GM18861 (cell line): ENCODE measurements around the gene FASTK.

Experiments
- ATAC-seq: cut with Tn5 transposase; IDR thresholded peaks from one replicate; pipeline ENCODE4 v1.9.1; 2021; ENCODE audit not compliant: unreplicated experiment

Gene FASTK, protein sequence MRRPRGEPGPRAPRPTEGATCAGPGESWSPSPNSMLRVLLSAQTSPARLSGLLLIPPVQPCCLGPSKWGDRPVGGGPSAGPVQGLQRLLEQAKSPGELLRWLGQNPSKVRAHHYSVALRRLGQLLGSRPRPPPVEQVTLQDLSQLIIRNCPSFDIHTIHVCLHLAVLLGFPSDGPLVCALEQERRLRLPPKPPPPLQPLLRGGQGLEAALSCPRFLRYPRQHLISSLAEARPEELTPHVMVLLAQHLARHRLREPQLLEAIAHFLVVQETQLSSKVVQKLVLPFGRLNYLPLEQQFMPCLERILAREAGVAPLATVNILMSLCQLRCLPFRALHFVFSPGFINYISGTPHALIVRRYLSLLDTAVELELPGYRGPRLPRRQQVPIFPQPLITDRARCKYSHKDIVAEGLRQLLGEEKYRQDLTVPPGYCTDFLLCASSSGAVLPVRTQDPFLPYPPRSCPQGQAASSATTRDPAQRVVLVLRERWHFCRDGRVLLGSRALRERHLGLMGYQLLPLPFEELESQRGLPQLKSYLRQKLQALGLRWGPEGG

DNA sequence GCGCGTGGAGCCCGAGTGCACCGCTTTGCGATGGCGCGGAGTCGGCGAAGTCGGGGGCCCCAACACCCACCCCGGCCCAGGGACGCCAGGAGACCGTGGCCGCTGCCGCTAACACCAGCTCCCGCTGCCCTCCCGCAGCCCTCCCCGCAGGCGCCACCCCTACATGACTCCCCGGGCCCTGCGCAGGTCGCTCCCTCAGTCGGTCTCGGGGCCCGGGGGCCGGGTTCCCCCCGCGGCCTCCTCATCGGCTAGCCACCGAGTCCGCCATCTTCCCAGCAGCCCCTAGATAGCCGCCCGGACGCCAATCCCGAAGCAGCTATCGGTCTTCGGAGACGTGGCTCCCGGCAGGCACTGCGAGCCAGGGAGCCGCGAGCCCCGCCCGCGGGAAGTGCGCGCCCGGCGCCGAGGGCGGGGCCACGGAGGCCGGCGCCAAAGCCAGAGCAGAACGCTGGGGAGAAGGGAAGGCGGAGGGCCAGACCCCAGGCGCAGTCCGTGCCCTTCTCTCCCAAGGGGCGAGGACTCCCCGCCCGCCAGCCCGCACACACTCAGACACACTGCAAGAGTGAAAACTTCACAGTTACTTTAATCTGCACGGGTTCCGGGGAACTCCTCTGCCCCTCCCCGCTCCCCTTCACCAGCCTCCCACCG, at the start of gene FASTK:
FASTK (minus strand) TSS at position 288 of the 648 bp plus-strand sequence; CDS start at position 245, 43 bp downstream.
- peak; percentile 70 for ATAC-seq

DNA sequence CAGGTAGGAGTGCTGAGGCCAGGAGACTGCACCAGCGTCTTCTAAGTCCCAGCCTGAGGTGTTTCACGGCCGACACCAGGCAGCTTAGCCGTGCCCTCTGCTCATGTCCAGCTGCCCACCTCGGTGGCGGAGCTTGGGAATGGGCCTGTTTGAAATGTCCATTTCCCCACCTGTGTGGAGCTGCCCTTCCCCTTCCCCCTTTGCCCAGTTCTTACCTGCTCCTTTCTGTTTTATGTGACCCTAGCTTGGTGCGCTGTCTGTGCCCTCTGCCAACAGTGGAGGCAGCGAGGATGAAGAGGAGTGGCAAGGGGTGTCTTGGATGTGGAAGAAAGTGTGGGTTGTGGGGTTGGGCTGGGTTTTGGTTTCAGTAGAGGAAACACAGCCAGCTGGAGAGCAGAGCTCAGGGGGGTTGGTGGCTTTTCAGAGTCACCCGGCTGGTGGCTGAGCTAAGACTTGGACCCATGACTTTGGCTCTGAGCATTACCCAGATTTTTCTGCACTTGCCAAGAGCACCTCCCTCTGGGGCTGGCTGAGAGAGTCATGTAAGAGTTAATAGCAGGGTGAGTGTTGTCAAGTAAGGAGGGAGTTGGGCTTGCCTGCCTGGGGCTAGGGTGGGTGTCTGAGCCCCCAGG, 49.5 kb upstream of the FASTK start:
- ATAC-seq: no peak

DNA sequence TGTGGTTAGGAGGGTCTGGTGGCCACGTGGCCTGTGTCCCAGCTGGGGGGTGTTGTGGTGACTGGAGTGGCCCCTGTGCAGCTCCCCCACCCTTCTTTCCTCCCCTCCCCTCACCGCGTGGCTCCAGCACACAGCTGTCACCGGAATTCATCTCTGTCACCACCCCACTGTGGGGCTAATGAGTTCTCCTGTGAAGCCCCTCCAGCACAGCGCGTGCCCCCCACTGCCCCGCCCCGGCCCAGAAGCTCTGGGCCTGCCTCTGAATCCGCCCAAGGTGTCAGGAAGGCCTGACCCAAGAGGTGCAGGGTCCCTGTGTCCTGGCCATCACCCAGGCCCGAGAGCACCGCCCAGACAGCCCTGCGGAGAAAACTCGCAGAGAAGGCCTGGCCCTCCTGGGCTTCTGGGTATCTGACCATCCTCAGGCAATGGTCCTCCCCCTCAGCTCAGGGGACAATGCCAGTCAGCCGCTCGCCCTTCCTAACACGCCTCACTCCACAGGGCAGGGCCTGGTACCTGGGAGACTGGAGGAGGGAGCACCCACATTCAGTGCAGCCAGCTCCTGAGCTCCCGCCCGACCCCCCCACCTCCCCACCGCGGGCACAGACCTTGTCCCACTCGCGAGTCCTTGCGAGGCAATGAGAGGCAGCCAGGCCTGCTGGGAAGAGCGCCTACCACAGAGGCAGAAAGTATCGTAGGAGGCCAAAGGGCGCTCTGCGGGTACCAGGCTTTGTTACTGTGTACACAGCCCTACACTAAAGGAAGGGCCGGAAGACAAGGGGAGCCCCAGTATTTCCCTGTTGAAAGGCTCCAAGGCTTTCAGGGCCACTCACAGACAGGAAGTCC, 48.7 kb upstream of the FASTK start:
- ATAC-seq: no peak

DNA sequence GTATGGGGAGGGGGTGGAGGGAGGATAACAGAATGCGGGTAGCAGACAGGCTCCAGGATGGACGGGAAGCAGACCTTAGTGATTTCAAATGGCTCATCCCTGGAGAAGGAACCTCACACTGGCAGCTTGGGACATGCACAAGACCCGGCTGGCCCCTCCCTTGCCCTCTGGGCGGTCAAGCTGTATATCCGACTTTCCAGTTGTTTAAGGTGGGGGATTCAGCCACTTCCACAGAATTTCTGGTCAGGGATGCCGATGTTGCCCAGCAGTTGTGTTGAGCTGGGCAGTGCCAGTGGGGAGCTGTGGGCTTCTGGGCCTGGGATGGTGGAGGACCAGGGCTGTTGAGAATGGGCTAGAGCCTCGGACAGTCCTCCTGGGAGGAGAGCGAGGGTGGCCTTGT, 48.1 kb upstream of the FASTK start:
- ATAC-seq: no peak

DNA sequence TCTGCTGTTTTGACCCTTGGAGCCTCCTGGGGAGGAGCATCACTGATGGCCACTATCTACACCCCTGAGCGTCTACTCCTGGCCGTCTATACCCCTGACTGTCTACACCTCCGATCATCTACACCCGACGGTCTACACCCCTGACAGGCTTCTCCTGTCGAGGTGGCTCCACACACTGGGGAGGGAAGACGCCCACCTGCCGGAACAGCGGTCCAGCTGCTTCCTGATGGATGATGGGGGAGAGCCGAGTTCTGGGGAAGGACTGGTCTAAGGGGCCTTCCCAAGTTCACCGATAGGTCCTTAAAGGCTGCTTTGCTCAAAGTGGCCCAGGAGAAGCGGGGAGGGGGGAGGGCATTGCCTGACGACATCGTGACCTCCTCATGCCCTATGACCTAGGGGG, 47.5 kb upstream of the FASTK start:
- ATAC-seq: no peak

DNA sequence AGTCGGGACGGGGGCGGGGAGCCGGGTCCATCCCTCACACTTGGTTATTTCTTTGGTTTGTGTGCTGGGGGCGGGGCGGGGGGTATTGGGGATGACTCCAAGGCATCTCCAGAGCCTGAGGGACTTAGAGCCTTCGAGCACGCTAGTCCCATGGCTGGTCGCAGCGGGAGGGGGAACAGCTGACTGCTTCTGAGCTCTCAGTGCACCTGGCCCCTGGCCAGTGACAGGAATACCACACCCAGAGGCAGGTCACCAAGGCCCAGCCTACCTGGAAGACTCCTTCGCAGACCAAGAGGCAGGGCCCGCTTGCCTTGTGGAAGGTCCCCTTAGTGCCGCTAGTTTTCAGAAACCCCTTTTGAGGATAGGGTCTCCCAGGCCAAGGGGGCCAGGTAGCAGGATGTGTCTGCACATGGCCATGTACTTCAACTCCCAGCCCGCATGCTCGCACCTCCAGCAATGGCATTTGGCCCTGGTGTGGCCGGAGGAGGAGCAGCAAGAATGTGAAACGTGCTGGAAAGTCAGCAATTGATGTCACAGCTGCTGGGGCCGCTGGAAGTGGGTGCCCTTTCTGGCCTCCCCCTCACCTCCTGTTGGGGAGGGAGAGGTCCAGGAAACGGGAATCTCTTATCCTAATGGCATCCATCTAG, 46.0 kb upstream of the FASTK start:
- no peak for ATAC-seq

DNA sequence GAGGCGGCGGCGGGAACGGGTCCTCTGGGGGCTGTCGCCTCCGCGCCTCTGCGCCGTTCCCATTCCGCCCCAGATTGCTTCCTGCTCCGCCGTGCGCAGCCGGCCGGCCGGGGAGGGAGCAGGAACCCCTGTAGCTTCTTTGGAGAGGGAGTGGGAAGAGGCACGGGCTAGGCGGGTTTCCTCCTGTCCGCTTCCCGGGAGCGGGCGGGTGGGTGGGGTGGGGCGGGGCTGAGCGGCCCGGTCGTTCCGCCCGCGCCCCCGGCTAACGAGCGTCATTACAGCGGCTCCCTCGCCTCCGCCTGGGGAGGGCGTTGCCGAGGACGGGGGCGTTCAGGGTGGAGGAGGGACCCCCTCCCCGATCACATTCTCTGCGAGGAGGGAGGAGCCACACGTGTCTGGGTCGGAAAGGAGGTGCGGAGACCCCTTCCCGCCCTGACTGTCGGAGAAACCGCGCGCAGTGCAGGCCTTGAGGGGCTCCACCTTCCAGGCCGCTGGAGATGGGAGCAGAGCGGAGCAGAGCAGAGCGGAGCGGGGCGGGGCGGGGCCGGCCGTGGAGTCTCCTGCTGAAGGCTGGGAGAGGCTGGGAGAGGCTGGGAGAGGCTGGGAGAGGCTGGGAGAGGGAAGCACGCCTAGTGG, 45.4 kb upstream of the FASTK start:
- no peak for ATAC-seq

DNA sequence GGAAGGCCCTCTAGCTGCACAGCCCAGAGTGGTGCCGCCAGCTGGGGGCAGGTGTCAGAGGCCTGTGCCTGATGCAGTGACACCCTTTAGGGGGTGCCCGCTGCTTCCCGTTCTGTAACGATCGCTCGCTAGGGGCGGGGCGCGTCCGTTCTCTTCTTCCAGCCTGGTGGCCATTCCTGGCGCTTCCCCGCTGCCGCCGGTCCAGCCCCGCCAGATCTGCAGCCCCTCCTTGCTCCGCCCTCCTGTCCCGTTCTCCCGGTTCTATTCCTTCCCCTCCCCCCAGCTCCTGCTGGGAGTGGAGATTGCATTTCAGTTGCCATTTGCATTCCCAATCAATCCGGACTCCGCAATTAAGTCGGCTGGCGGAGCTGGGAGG, 44.8 kb upstream of the FASTK start:
- ATAC-seq: no peak

DNA sequence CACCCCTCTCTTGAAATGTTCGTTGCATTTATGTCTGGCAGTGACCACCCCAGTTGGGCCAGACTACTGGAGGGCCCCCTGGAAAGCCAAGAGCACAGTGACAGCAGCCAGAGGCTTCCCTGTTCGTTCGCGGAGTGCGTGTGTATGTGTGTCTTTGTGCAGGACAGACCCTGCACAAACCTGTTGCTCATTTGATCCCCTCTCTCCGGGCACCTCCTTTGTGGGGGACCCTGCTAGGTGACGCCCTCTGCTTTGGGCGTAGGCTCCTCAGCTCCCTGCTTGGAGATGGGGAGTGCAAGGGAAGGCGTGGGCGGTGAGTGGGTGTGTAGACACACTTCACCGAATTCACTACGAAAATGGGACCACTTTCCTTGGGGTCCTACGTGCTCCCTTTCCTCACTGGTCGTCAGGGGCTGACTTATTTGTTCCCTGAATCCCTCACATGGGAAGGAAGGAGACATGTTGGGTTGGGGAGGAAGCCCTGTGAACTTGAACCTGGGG, 44.3 kb upstream of the FASTK start:
- ATAC-seq: no peak

DNA sequence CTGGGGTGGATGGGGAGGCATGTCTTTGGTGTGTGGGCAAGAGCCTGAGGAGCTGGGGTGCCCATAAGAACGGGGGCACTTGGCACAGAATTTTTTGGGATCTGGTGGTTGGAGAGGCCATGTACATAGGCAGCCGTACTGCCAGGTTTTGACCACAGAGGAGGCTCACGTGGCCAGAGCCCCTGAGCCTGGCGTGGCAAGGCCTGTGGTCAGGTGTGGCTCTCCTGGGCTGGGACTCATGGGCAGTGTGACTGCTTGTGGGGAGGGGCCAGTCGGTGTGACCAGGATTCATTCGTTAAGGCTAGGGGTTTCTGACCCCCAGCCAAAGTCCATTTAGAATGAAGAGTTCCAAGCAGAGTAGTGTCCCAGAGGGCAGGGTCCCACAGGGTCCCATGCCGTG, 43.9 kb upstream of the FASTK start:
- ATAC-seq: no peak

DNA sequence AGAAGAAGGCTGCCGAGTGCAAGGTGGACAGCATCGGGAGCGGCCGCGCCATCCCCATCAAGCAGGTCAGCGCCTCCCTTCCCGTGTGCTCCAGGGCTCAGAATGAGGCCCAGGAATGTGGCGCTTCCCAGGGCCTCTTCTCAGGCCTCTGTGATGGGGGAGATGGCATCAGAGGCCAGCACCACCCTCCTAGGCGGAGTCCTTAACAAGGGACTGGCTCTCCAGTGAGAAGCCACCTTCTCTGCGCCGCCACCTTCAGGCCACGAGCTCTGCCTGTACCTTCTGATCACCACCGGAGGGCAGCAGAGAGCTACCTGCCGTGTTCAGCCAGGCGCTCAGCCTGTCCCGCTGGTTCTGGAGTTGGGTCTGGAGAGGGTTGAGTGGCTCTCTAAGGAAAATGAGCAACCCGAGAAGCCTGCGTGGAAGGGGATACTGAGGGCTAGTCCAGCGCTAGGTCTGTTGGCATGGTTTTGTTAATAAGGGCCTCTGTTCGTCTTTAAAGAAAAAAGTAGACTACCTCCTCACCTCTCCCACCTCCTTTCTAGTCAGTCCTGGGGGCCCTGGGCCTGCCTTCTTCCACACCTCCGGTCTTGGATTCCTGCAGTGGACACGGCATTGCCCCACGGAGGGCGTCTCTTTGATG, 43.3 kb upstream of the FASTK start:
- peak; percentile 84 for ATAC-seq

DNA sequence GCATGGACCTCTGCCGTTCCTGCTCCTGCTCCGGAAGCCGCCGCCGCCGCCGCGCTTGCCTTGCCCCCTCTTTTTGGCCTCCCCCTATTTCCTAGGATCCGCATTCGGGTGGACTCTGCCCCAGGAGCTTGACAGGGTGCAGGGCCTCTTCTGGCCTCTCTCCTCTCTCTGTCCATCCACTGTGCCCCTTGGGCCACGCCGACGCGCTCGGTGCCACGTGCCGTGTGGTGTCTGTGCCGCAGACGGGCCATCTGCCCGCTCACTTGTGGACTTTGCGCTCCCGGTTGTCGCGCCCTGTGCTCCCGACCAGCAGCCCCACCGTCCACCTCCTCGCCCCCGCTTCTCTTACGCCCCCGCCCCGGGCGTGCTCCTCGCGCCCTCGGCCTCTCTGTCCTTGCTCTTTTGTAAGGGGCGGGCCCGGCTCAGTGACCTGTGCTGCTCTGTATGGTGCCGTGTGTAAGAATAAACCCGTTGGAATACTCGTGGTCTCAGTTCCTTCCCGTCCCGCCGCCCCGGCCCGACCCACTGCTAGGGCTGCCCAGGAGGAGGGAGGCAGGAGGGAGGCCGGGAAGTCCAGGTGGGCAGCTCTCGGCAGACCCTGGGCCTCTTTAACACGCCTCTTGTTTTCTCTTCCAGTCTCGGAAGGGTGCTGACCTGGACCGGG, 42.7 kb upstream of the FASTK start:
- no peak for ATAC-seq

DNA sequence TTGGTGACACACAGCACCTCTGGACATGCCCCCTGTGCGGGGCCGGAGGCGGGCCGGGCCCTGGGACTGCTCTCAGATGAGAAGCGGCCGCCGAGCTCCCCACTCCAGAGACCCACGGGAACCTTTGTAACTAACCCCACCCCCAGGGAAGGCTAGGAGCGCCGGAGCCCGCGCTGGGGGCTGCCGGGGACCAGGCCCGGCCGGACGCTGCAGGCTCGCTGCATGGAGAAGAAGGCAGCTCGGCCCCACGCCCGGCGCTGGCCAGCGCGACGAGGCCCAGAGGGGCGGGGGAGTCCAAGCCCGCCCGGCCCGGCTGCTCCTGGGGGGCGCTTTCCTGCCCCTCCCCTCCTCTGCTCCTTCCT, 42.2 kb upstream of the FASTK start:
- ATAC-seq: no peak

DNA sequence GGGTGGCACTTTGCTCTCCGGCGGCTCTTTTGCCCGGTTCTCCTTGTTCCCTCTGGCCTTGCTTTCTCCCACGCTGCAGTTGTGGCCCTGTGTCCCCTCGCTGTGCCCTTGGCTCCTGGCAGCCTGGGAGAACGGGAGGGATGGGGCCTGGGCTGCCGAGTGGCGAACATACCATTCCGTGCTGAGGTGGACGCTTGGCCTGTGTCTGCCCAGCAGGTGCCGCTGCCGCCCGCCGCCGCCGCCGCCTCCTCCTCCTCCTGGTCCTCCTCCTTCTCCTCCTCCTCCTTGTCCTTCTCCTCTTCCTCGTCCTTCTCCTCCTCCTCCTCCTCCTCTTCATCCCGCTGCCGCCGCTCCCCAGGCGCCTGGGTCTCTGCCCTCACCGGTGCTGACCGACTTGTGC, 41.7 kb upstream of the FASTK start:
- ATAC-seq: no peak

DNA sequence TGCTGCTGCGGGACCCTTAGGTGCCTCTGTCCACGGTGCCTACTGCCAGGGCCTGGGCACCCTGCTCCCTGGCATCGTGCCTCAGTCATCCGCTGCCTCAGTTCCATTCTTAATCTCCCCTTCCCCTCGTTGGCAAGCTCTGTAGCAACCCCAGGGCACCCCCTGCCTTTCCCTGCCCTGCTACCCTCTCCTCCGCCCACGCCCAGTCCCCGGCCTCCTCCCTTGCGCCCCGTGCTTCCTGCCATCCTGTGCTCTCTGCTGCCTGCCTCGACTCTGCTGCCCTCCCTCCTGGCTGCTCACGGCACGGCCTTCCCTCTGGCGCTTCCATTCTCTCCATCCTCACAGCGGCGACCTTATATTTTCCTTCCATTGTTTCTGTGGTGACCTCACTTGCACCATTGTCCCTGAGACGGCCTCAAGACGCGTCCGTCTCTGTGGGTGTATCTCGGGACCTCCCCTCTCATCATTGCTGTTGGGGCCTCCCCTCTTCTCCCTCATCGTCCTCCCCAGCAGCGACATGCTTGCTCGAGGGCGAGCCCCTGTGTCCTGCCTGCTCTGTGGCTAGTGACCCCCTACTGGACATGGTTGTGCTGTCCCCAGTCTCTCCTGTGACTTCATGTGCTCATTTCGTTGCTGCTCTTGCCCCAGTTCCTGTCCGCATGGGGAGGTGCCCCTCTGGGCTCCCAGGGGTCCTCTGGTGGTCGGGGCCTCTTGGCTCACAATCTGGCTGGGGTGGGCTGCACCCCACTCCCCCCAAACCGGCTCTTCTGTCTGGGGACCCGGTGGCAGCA, 41.0 kb upstream of the FASTK start:
- ATAC-seq: no peak

DNA sequence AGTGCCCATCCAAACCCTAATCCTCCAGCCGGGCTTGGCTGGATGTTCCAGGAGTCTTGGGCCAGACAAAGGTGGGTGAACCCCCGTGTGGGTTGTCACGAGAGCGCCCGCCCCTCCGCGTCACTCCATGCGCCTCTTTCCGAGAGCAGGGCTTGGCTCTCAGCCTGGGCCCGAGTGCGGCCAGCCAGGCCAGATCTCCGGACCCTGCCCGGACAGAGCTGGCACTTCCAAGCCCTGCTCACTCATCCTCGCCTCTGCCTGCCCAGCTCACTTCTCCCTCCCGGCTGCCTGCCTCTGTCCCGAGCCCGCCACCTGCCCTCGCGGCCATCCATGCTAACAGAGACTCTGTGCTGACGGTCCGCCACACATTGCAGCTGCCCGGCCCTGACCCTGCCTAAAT, 40.3 kb upstream of the FASTK start:
- no peak for ATAC-seq

DNA sequence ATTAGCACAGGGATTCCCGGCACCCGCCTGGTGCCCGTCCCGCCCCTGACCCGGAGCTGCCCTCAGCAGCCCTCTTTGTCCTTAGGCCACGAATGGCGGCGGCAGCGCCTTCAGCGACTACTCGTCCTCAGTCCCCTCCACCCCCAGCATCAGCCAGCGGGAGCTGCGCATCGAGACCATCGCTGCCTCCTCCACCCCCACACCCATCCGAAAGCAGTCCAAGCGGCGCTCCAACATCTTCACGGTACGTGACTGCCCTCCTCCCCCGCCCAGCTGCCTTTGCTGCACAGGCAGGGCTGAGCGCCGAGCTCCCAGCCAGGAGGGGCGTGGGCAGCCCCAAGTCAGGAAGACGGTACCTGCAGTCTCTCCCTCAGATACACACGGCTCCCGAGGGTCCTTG, 39.3 kb upstream of the FASTK start:
- no peak for ATAC-seq

DNA sequence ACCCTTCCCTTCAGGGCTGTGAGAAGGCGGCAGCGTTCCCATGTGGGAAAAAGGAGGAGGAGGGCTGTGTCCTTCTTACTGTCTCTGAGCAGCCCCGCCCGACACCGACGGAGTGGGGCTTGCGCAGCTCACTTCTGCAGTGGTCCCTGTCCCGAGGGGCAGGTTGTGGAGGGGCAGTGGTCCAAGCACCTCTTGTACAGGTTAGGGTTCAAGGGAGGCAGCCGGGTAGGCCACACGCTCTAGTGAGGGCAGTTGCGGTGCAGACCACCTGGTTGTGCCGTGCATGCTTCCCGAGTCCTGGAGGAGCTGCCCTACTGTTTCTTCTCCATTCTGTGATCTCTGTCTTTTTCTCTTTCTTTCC, 38.4 kb upstream of the FASTK start:
- no peak for ATAC-seq
